Panc1 (cell line): Measurements from ENCODE around the gene ZCWPW2. TPM values are rescaled to one million over a fixed set of nuclear protein-coding genes. Genes with fewer than 3 reads are reported as not detected.

Experiments used
- ATAC-seq: fragments of 200-7000 bp; cut with Tn5 transposase; 2 replicates; pipeline ENCODE4 v1.9.1; 2020; ENCODE audit warnings: mild to moderate bottlenecking, moderate library complexity
- Bru-seq: library from RNA; stranded (reverse); fragments of 400-500 nt; gene quantifications from one replicate; lab custom pipeline; 2021; lab: Mats Ljungman, UMichigan
- BruChase-seq, 2 experiments: library from RNA; stranded (reverse); fragments of 400-500 nt; gene quantifications; one replicate each; lab custom pipeline; 2021; lab: Mats Ljungman, UMichigan
- BruUV-seq: library from RNA; stranded (reverse); fragments of 400-500 nt; replicated peaks from 2 replicates; lab custom pipeline; 2021; lab: Mats Ljungman, UMichigan
- CTCF ChIA-PET: fragments of 300-600 bp; sonication (Branson Sonifier 250); formaldehyde crosslinking; loops from one replicate; lab custom pipeline; 2022; ENCODE audit warnings: antibody characterized with exemption; lab: Charles Lee
- POLR2A ChIA-PET: fragments of 300-600 bp; sonication (Branson Sonifier 250); formaldehyde crosslinking; loops from one replicate; lab custom pipeline; 2022; ENCODE audit warnings: antibody characterized with exemption; lab: Charles Lee
- DNase-seq: peaks from one replicate; pipeline ENCODE4 v3.0.0-alpha.2; 2010; ENCODE audit warnings: low read depth, low spot score
- H3K27ac ChIP-seq: 2 replicates; pipeline ENCODE4 v1.5.1; 2011; ENCODE audit warnings: mild to moderate bottlenecking, low read length, inconsistent platforms
- H3K27me3 ChIP-seq: fragments of 200-500 bp; sonication (Bioruptor generic); 2 replicates; pipeline ENCODE4 v1.6.0; 2014; ENCODE audit warnings: low read length, inconsistent platforms; ENCODE audit not compliant: control insufficient read depth, insufficient read depth
- H3K36me3 ChIP-seq: fragments of 200-500 bp; sonication (Bioruptor generic); 2 replicates; pipeline ENCODE4 v1.5.1; 2014; ENCODE audit warnings: inconsistent platforms, mild to moderate bottlenecking, low read length, moderate library complexity; ENCODE audit not compliant: control insufficient read depth, insufficient read depth
- H3K4me1 ChIP-seq: 2 replicates; pipeline ENCODE4 v1.5.1; 2011; ENCODE audit warnings: inconsistent platforms, mild to moderate bottlenecking, low read length, moderate library complexity; ENCODE audit not compliant: control insufficient read depth, insufficient read depth
- H3K4me3 ChIP-seq, 2 experiments: 2 replicates each; pipeline ENCODE4 v1.5.1; 2011 to 2012; ENCODE audit warnings: low read depth in 2 of 2, low read length in 2 of 2, mild to moderate bottlenecking in 2 of 2, inconsistent platforms in 1 of 2, moderate library complexity in 1 of 2
- H3K9me3 ChIP-seq: fragments of 200-500 bp; sonication (Bioruptor generic); 2 replicates; pipeline ENCODE4 v1.5.1; 2014; ENCODE audit warnings: low read depth, mild to moderate bottlenecking, inconsistent platforms, low read length, moderate library complexity; ENCODE audit not compliant: control insufficient read depth, insufficient read depth
- CTCF ChIP-seq: fragments of 450-650 bp; IDR thresholded peaks from 2 replicates; pipeline ENCODE4 v1.5.1; 2017; ENCODE audit warnings: mild to moderate bottlenecking
- POLR2AphosphoS5 ChIP-seq: IDR thresholded peaks from 2 replicates; pipeline ENCODE4 v1.6.1; 2012; ENCODE audit warnings: mild to moderate bottlenecking, low read depth, low read length, moderate library complexity
- REST ChIP-seq, 2 experiments: IDR thresholded peaks; 2 replicates each; pipeline ENCODE4 v1.6.1; 2011 to 2012; ENCODE audit warnings: low read depth in 2 of 2, control low read depth in 1 of 2, low read length in 1 of 2, mild to moderate bottlenecking in 1 of 2, moderate library complexity in 1 of 2; ENCODE audit not compliant: insufficient read depth in 1 of 2
- SIN3A ChIP-seq: IDR thresholded peaks from 2 replicates; pipeline ENCODE4 v1.6.1; 2012; ENCODE audit warnings: low read depth, mild to moderate bottlenecking, low read length, moderate library complexity, borderline replicate concordance; ENCODE audit not compliant: insufficient read depth
- TCF7L2 ChIP-seq: IDR thresholded peaks from 2 replicates; pipeline ENCODE4 v1.6.1; 2011; ENCODE audit warnings: mild to moderate bottlenecking, low read depth, low read length, inconsistent platforms
- in situ Hi-C: cut with HindIII; loops from 2 replicates; pipeline ENCODE4 v1.10.0; 2016; ENCODE audit warnings: low sequenced_read_pairs, low pct_unique_long_range_greater_than_20kb
- intact Hi-C: fragments of 100-400 bp; cut with micrococcal nuclease; formaldehyde crosslinking; loops from one replicate; pipeline ENCODE4 v1.10.0; 2022; ENCODE audit not compliant: unreplicated experiment
- long read RNA-seq: library from polyadenylated mRNA; unstranded; transcript quantifications from one replicate; pipeline ENCODE4 v2.0.0, GENCODE V29; 2021; ENCODE audit not compliant: unreplicated experiment
- polyA plus RNA-seq: library from polyadenylated mRNA; unstranded; fragments of >200 nt; gene quantifications from one replicate; pipeline ENCODE4 v1.2.1, GENCODE V29; 2012; ENCODE audit warnings: missing spikeins; ENCODE audit not compliant: insufficient read length
- total RNA-seq: library from RNA; stranded (reverse); gene quantifications from one replicate; pipeline ENCODE4 v1.2.1, GENCODE V29; 2021; ENCODE audit not compliant: unreplicated experiment

Gene ZCWPW2
- total RNA-seq (0.82 TPM), Bru-seq, nascent RNA (percentile 43 among the genes with signal in this experiment), BruChase-seq, experiment 1, labeled RNA remaining after a 2-hour chase (percentile 48 among the genes with signal in this experiment), BruChase-seq, experiment 2, labeled RNA remaining after a 6-hour chase (percentile 62 among the genes with signal in this experiment)
- polyA plus RNA-seq = 0.61 TPM
- long read RNA-seq, partial matches to known transcripts = 2 of 4 reads
- long read RNA-seq, other reads (novel, unspliced or antisense) = 2 of 4 reads

GRCh38 chr3:28348629-28349468, at the start of gene ZCWPW2, which contains the start of gene AZI2:
Gene ZCWPW2 (plus strand): TSS chr3:28348721. CDS start chr3:28413069, 64,348 bp downstream.
Gene AZI2 (minus strand): TSS chr3:28348824. CDS start chr3:28340617, 8,207 bp downstream.
- BruUV-seq = no TSS peak
- Histone ChIP-seq H3K4me1 (peaks cover 20% of the 10 kb centered on the region; the same call in 1 of the 2 replicates), H3K27me3 (no peaks in the 10 kb centered on the region), H3K27ac (peak within 1 kb of the TSS; percentile 91), H3K9me3 (no peaks in the 10 kb centered on the region), H3K36me3 (no peaks in the 10 kb centered on the region; the same call in none of the 2 replicates), H3K4me3 (peak within 1 kb of the TSS; percentile 78 to 91)
- TF ChIP-seq REST (IDR thresholded peaks at IDR 0.05; ENCODE audit: insufficient read depth in 1 of 2, low read depth in 2 of 2, low read length in 1 of 2) (peak; percentile 33 to 70; a peak in 2 of 4 replicates), CTCF (peak; percentile 24), SIN3A (no peak), POLR2AphosphoS5 (no peak; the same call in 1 of the 2 replicates), TCF7L2 (no peak)
- ATAC-seq = peak; percentile 97
- CTCF ChIA-PET = no interaction called here
- POLR2A ChIA-PET = interaction anchor here (0.9 to 1.3 kb wide), 2 partner anchors 10 to 21 kb away, joined by 3 read pairs; no protein-coding TSS in a partner anchor
- intact Hi-C loops = no loop called here
- in situ Hi-C loops = no loop called here
- peak; percentile 56 for DNase-seq

- Histone ChIP-seq H3K4me1 (no peaks in the 10 kb centered on the region; the same call in 1 of the 2 replicates), H3K27me3 (no peaks in the 10 kb centered on the region), H3K36me3 (no peaks in the 10 kb centered on the region), H3K4me3 (no peak overlapping the region), H3K9me3 (no peaks in the 10 kb centered on the region), H3K27ac (no peak overlapping the region)
- no peak for TF ChIP-seq SIN3A
- no peak for TF ChIP-seq TCF7L2
- no peak for TF ChIP-seq CTCF
- TF ChIP-seq POLR2AphosphoS5 = no peak
- no peak for TF ChIP-seq REST (IDR thresholded peaks at IDR 0.05; ENCODE audit: insufficient read depth in 1 of 2, low read depth in 2 of 2, low read length in 1 of 2)
- ATAC-seq (no peak), DNase-seq (no peak)
- CTCF ChIA-PET = no interaction called here
- intact Hi-C loops (no loop called here), in situ Hi-C loops (no loop called here)
- POLR2A ChIA-PET = no interaction called here
- no TSS peak for BruUV-seq
Measured at GRCh38 chr3:28299705-28300104, 48.8 kb upstream of the ZCWPW2 start.
